ENCODE measurements around the gene CDH13.

DNA sequence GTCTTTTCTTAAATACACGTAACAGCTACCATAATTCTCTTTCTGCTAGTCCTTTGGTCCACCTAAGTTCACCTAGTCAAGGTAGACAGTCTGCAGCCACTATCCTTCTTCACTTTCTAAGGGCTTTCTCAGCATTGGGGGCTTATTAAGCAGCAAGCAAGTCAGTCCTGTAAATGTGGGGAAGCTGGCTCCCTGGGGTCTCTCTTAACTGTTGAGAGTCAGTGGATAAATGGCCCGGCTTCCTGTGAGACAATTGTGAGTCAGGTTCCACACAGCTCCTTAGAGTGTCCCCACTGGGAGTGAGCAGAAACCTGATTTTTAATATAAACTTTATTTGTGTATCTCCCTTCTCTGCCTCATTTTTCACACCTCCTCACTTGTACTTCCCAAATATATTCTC is 132.1 kb downstream of the CDH13 start:
- TF ChIP-seq, protein P1, sequence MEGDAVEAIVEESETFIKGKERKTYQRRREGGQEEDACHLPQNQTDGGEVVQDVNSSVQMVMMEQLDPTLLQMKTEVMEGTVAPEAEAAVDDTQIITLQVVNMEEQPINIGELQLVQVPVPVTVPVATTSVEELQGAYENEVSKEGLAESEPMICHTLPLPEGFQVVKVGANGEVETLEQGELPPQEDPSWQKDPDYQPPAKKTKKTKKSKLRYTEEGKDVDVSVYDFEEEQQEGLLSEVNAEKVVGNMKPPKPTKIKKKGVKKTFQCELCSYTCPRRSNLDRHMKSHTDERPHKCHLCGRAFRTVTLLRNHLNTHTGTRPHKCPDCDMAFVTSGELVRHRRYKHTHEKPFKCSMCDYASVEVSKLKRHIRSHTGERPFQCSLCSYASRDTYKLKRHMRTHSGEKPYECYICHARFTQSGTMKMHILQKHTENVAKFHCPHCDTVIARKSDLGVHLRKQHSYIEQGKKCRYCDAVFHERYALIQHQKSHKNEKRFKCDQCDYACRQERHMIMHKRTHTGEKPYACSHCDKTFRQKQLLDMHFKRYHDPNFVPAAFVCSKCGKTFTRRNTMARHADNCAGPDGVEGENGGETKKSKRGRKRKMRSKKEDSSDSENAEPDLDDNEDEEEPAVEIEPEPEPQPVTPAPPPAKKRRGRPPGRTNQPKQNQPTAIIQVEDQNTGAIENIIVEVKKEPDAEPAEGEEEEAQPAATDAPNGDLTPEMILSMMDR (IDR thresholded peaks at IDR 0.05), result no peak
- TF ChIP-seq POLR2A (IDR thresholded peaks at IDR 0.05), result no peak
